Activated CD4-positive, CD25-positive, alpha-beta regulatory T cell (primary cell): ENCODE data around the gene RGCC.
"Not testable (repeated sequence)": the region's sequence is repeated elsewhere in the genome, so short reads cannot be mapped to it uniquely, and the experiment has no call there.

Experiments used
- DNase-seq, 4 experiments: peaks; one replicate each; lab custom pipeline; 2025; lab: John Stamatoyannopoulos, UW

The RGCC gene, protein sequence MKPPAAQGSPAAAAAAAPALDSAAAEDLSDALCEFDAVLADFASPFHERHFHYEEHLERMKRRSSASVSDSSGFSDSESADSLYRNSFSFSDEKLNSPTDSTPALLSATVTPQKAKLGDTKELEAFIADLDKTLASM

DNA sequence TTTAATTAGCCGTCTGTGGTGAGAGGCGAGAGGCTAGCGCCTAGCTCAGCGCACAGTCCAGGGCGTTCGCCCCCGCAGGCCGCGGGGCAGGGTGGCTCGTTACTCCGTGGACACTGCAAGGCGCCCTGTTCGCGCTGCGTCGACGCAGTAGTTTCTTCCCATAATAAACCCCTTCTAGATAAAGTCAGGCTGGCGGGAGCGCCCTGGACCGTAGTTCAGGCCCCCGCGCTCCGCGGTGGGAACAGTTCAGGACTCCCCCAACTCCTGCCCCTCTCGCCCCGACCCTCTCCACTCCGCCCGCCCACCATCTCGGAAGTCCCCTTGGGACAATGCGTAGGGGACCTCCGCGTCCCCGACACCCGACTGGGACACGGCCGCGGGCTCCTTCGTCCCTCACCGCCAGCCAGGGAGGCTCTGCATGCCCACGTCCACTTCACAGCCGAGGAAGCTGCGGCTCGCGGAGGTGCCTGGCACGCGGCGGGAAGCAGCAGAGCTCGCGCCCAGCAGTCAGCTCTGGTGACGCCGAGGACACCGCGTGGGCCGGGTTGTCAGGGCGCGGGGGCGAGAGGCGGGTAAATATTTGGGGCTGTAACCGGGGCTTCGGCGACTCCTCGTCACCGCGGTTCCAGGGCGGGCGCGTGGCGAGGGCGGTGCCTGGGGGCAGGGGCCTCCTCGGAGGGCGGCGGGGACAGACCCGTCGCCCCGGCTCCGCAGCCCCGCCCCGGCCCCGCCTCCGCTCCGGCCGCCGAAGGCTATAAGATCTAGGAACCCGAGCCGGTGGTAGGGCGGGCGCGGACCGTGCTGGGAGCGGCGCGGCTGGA lies at the start of gene RGCC:
Gene RGCC, plus strand, starts transcription at position 783 of the 821 bp plus-strand sequence. CDS start 158 bp downstream, outside the sequence.
- DNase-seq, result peak; percentile 77 to 89 (median 84)

DNA sequence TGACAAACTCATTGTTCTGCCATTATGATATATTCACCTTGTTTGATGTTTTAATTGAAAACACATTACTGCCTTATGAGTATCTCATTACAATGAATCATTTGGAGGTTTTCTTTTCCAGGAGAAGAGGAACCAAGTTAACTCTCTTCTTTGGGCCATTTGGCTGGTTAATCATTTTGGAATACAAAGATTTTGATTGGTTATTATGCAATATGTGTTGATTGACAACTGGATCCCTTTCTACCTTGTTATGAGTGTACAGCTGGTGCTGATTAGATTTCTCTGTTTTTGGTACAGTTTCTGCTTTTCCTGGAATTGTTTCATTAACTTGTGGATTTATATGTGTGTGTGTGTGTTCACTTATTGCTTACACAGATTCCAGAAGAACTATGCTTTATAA lies 49.2 kb upstream of the RGCC start:
- DNase-seq, result no peak

DNA sequence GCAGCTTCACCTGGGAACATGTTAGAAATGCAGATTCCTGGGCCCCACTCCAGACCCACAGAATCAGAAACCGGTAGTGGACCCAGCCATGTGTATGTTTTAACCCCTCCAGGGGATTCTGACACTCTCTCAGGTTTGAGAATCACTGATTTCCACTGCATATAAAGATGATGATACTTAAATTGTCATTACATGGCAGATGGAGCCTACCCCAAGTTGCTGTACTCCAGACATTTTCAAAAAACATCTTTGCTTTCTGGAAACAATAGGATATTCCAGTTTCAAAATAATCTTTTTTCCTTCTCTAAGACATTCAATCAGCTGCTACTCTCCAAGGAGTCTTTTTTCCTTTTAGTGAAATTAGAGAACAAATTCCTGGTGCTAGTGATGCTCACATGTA lies 48.6 kb upstream of the RGCC start:
- no peak for DNase-seq

DNA sequence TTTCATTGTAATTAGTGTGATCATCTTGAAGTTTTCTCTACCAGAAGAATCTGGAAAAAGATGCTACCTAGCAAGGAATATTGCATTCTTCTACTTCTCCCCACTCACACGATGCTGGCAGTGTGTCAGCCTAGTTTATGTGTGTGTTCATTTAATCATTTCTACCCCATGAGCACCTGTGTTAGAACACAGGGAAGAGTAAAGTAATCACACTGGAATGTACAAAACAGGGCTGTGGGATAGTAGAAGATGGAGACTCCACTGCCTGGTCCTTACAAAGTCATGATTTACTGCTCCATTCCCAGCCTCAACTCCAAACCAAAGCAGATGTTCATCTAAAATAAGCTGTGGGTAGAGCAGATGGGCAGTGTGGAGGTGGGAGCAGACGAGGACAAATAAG lies 47.7 kb upstream of the RGCC start:
- no peak for DNase-seq

DNA sequence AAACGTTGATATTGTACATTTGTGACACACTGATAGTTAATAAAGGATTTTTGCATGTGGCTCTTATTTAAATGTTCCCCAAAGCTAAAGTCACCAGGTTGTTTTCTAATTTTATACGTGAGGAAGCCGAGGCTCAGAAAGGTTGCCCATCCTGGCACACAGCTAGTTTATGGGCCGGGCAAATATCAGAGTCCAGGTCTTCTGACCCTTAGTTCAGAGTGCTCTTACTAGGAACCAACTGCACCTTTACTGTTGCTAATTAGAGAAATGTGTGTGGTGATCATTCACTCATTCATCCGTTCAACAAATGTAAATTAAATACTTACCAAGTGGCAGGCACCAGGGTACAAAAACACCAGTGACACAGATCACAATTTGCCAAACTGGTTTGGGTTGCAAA lies 46.3 kb upstream of the RGCC start:
- DNase-seq, result no peak

DNA sequence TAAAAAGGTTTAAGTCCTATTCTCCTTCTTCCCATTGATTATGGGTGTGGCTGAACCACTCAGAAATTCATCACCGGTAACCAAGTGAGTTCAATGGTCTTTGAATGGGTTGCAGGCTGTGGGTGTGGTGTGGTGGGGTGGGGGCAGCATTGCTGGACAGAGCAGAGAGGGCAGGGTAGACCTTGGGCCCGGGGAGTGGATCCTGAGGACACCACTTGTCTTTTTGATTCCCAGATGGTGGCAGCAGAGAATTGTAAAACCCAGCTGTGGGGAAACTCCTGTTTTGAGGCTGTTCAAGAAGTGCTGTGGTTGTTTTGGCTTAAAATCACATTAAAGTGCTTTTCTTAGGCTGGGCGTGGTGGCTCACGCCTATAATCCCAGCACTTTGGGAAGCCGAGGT lies 45.8 kb upstream of the RGCC start:
- DNase-seq, result no peak

DNA sequence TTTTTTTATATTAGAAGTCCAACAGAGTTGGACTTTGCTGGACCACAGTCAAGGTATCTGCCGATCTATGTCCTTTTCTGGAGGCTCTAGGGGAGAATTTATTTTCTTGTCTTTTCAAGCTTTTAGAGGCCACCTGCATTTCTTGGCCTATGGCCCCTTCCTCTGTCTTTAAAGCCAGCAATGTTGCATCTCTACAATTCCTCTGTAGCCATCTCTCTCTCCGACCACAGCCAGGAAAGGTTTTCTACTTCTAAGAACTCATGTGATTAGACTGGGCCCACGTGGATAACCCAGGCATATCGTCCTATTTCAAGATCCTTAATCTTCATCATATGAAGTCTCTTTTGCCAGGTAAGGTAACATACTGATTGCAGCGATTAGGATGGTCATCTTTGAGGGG lies 43.5 kb upstream of the RGCC start:
- no peak for DNase-seq

DNA sequence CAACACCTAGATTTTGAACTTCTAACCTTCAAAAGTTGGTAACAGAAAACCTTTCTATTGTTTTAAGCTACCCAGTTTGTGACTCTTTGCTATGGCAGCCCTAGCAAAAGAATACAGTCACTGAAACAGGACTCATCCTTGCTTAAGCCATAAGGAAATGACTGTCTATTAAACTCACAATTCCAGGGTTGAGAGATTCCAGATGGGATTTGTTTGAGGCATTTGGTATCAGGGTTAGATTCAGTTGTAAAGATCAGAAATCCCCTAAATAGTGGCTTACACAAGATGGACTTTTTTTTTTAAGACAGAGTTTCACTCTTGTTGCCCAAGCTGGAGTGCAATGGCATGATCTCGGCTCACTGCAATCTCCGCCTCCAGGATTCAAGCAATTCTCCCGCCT lies 41.1 kb upstream of the RGCC start:
- no peak for DNase-seq

DNA sequence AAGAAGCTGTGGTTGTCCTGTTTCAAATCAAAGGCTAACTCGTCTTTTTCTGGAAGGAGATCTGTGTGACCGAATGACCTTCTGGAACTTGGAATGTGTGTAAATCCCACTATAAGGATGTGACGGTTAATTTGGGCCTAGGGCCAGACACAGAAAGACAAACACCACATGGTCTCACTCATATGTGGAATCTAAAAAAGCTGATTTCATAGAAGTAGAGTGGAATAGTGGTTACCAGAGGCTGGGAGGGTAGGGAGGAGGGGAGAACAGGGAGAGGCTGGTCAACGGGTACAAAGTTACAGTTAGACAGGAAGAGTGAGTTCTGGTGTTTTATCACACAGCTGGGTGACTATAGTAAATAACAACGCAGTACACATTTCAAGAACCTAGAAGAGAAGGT lies 39.3 kb upstream of the RGCC start:
- DNase-seq, result no peak

DNA sequence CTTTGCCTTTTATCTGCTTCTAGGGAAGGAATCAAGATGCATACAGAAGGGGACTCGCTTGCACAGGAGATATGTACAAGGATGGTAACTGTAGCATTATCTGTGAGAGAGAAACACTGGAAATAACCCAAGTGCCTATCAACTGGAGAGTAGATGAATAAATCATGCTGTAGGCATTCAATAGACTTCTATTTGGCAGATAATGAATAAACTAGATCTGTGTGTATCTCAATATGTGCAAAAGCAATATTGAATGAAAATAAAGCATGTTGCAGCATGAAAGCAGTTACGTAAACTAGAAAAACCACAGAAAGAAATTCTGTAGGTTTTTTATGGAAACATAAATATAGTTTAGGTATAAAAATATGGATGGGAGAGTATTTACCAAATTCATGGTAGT lies 38.6 kb upstream of the RGCC start:
- DNase-seq, result no peak

DNA sequence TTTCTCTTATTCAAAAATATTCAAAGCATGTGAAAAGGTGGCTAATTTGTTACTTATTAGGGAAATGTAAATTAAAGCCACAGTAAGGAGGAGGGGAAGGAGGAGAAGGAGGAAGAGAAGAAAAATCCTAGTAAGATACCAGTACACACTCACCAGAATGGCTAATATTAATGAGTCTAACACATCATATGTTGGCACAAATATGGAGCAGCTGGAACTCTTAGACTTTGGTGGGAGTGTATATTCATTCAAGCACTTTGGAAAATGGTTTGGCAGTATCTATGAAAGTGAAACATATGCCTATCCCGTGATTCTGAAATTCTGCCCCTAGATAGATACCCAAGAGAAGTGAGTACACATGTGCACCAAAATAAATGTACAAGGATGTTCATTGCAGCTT lies 38.1 kb upstream of the RGCC start:
- DNase-seq, result no peak

DNA sequence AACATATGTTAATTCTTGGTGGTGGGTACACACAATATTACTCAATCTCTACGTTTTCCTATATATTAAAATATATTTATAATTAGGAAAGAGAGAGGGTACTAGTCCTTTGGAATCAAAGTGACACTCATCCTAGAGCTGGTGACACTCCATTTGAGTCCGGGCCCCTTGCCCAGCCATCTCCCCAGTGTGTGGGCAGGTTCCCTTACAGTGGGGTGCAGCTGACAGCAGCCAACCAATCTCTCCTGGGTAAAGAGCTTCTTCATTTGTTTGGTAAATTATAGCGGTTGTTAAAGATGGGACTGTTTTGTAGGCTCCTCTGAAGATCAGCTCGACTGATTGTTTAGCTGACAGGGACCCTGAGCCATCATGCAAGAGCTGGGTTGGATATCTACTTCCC lies 37.2 kb upstream of the RGCC start:
- no peak for DNase-seq

DNA sequence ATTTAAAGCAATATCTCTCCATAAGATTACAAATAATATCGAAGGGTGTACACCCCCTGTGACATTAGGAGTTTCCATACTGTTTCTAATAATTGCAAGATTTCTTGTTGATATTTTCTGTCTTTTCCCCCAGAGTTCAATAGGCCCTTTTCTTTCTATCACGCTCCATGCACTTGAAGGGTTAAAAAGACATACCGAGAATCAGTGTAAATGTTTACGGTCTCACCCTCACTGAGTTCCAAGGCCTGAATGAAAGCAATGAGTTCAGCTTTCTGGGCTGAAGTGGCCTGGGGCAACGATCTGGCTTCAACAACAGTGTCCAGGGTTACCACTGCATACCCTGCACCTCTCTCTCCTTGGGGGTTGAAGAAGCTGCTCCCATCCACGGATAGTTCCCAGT lies 36.0 kb upstream of the RGCC start:
- DNase-seq, result not testable (repeated sequence)

DNA sequence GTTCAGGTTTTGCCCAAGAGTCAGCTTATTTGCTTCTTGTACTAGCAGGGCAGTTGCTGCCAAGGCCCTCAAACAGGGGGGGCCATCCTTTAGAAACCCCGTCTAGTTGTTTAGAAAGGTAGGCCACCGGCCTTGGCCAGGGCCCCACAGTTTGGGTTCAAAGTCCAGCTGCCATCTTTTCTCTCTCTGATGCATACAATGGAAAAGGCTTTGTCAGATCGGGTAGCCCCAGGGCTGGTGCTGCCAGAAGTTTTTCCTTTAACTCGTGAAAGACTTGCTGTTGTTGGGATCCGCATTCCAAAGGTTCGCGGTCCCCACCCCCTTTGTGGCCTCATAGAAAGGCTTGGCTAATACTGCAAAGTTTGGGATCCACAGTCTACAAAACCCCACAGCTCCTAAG lies 35.4 kb upstream of the RGCC start:
- DNase-seq, result not testable (repeated sequence)

DNA sequence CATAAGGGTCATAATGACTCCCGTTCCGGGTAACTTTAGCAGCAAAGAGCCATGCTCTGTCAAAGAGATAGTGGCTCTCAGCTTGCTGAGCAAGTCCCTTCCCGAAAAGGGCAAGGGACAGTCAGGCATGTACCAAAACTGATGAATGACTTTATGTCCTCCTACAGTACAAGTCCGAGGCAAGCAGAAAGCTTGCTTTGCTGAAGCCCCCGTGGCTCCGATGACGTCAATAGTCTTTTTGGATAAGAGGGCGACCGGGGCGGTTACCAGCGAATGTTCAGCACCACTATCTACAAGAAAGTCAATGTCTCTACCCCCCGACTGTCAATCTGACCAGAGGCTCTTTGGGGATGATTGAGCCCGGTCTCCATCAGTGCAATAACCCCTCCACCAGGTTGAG lies 34.1 kb upstream of the RGCC start:
- not testable (repeated sequence) for DNase-seq

DNA sequence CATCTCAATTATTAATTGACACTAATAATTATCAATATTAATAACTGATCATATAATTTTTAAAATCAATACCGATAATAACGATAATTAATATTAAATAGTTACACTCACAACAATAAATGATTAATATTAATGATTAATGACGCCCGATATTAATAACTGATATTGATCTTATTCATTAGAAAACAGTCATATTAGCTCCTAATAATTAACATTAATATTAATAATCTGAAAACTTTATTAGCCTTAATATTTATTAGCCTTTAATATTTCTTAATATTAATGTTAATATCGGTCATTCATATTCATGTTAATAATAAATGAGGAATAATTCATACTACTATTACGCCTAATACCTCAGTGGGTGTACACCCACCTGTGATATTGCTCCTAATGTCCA lies 32.7 kb upstream of the RGCC start:
- not testable (repeated sequence) for DNase-seq

DNA sequence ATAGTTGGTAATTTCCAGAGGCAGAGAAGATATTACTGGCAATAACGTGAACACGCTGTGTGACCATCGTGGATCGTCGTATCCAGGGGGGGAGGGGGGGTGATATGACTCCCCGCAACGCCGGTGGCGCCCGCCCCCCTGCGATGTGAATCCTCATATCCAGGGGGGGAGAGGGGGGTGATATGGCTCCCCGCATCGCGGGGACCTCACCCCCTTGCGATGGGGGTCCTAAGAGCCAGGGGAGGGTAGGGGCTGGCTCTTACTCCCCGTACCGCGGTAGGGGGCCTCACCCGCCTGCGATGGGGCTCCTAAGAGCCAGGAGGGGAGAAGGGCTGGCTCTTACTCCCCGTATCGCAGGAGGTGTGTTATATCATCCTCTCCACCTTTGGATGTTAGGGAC lies 31.3 kb upstream of the RGCC start:
- no peak for DNase-seq

DNA sequence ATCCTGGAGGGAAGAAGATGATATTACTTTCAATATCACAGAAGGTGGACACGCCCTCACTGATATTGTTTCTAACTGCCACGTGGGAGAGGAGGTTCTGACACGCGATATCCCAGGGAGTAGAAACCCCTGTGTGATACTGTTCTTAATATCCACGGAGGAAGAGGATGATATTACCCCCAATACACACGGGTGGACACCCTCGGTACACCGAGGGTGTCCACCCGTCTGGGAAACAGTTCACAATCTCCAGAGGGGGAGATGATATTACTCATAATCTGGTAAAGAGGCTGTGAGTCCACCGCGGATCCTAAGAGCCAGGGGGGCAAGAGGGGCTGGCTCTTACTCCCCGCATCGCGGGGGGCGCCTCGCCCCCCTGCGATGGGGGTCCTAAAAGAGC lies 29.7 kb upstream of the RGCC start:
- DNase-seq, result no peak

DNA sequence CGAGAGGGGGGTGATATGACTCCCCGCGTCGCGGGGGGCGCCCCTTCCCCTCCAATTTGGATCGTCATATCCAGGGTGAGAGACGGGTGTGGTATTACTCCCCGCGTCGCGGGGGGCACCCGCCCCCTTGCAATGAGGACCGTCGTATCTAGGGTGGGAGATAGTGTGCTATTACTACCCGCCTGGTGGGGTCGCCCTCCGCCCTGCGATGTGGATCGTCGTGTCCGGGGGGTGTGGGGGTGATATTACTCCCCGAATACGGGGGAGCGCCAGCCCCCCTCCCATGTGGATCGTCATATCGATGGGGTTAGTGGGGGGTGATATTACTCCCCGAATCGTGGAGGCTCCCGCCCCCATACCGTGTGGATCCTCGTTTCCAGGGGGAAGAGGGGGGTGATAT lies 29.2 kb upstream of the RGCC start:
- DNase-seq, result peak in 2 of 4 experiments; percentile 5 to 12

DNA sequence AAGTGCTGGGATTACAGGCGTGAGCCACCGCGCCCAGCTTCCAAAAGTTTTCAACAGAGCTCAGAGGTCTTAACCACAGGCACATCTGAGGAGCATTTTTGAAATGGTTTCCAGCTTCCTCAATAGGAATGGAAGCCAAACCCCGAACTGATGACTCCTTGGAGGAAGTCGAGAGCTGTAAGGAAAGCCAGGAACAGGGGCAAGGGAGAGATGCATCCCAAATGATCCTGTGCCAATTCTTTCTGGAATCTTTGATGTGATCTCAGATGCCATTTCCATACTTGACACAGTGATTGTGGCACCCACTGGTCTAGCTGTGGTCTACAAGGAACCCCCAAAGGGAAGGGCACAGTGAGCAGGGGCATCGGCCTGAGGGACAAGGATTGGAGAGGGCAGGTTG lies 23.3 kb upstream of the RGCC start:
- not testable (repeated sequence) for DNase-seq

DNA sequence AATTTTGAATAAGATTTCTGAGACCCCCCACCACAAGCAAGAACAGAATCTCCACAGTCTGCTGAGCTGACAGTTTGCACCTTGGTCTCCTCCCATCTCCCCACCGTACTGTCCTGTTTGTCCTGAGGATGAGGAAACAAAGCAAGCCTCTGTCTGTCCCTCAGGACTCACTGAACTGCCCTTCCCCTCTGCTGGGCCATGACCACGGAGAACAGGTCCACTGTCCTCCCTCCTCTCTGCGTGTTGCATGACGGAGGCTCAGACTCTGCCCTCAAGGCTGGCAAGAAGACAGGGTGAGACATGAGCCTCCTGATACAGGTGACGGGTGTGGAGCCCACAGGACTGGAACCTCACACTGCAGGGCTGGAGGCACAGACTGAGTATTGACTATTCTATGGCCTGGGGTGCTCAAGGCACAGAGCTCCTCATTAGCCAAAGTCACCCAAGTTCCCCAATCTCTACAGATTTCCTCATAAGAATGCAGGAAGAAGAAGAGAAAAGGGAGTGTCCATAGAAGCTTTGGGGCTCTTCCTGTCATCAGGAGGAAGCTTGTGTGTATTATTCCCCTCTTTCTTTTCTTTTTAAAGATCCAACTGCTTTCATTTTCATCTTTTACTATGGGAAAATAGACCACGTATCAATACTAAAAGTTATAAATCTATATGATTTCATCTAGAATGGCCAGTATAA lies 22.4 kb upstream of the RGCC start:
- no peak for DNase-seq

DNA sequence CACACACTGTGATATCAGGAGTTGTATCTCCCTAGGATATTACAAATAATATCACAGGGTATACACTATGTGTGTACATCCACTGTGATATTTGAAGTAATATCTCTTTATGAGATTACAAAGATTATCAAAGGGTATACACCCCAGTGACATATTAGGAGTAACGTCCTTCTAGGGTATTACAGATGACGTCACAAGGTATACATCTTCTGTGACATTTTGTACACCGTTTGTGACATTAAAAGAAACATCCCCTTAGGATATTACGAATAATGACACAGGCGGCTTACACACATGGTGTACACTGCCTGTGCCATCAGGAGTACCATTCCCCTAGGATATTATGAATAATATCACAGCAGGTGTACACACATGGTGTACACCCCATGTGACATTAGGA lies 13.4 kb upstream of the RGCC start:
- no peak for DNase-seq

DNA sequence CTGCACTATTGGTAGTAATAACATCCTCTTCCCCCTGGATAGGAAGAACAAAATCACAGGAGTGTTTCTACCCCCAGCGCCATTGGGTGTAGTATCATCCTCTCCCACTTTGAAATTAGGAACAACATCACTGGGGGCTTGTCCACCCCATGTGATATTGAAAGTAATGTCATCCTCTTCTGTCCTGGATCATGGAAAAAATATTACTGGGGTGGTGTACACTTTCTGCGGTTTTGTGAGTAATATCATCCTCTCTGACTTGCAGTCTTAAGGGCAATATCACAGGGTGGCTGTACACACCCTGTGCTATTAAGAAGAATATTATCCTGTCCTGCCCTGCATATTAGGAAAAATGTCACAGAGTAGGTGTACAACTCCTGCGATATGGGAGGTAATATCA lies 4.9 kb upstream of the RGCC start:
- no peak for DNase-seq
